Fibroblast of mammary gland (primary cell): ENCODE results near the gene HTATIP2.

Experiments used
- DNase-seq: peaks from one replicate; pipeline ENCODE4 v3.0.0-alpha.2; 2010; ENCODE audit warnings: low read depth
- H3K4me3 ChIP-seq: 2 replicates; pipeline ENCODE4 v1.5.1; 2011; ENCODE audit warnings: low read depth, mild to moderate bottlenecking, low read length, moderate library complexity; ENCODE audit not compliant: control insufficient read depth
- CTCF ChIP-seq: conservative IDR thresholded peaks from 2 replicates; pipeline ENCODE4 v1.5.1; 2011; ENCODE audit warnings: low read depth, low read length, inconsistent platforms; ENCODE audit not compliant: control insufficient read depth, insufficient read depth

HTATIP2 gene

GRCh38 chr11:20407344-20407743, 43.8 kb downstream of the HTATIP2 start:
- H3K4me3 ChIP-seq = no peak overlapping the region
- TF ChIP-seq CTCF = no peak
- peak; percentile 12 for DNase-seq

GRCh38 chr11:20415432-20415831, 51.9 kb downstream of the HTATIP2 start:
- DNase-seq = no peak
- no peak for TF ChIP-seq CTCF

GRCh38 chr11:20417771-20418170, 54.3 kb downstream of the HTATIP2 start:
- TF ChIP-seq CTCF = no peak
- H3K4me3 ChIP-seq = no peak overlapping the region
- no peak for DNase-seq

More at GRCh38 chr11:20415432-20415831, 51.9 kb downstream of the HTATIP2 start:
- no peak overlapping the region for H3K4me3 ChIP-seq

- no peak for TF ChIP-seq CTCF
- no peak for DNase-seq
- H3K4me3 ChIP-seq = no peak overlapping the region
Measured at GRCh38 chr11:20421946-20422345, 58.4 kb downstream of the HTATIP2 start.

- no peak for TF ChIP-seq CTCF
- DNase-seq = no peak
- no peak overlapping the region for H3K4me3 ChIP-seq
Measured at GRCh38 chr11:20429216-20429615, 65.7 kb downstream of the HTATIP2 start.
